Endodermal cell (in vitro differentiated cells): ENCODE measurements around the gene GABRR3. TPM values are rescaled to one million over a fixed set of nuclear protein-coding genes. Genes with fewer than 3 reads are reported as not detected.

Experiments
- DNase-seq: peaks from one replicate; pipeline ENCODE4 v3.0.0-alpha.2; 2017
- H3K27ac ChIP-seq: 2 replicates; pipeline ENCODE4 v1.5.1; 2013; ENCODE audit warnings: mild to moderate bottlenecking, low read depth, low read length, moderate library complexity
- H3K27me3 ChIP-seq: 2 replicates; pipeline ENCODE4 v1.6.1; 2013; ENCODE audit warnings: mild to moderate bottlenecking, low read length, moderate library complexity; ENCODE audit not compliant: insufficient read depth, control insufficient read depth, poor library complexity, severe bottlenecking
- H3K36me3 ChIP-seq: 2 replicates; pipeline ENCODE4 v1.7.0; 2013; ENCODE audit warnings: mild to moderate bottlenecking, low read length, moderate library complexity; ENCODE audit not compliant: control insufficient read depth, insufficient read depth
- H3K4me1 ChIP-seq: one replicate; pipeline ENCODE4 v1.7.0; 2013; ENCODE audit warnings: low read length; ENCODE audit not compliant: control insufficient read depth, insufficient read depth
- H3K4me3 ChIP-seq: 2 replicates; pipeline ENCODE4 v1.5.1; 2013; ENCODE audit warnings: mild to moderate bottlenecking, low read length, moderate library complexity
- H3K9ac ChIP-seq: 2 replicates; pipeline ENCODE4 v1.6.1; 2013; ENCODE audit warnings: mild to moderate bottlenecking, low read length, moderate library complexity; ENCODE audit not compliant: poor library complexity, severe bottlenecking; ENCODE audit errors: extremely low read depth
- H3K9me3 ChIP-seq: 2 replicates; pipeline ENCODE4 v1.6.1; 2013; ENCODE audit warnings: mild to moderate bottlenecking, low read length, moderate library complexity; ENCODE audit not compliant: control insufficient read depth
- H3K27ac Mint-ChIP-seq: 2 replicates; pipeline ENCODE4 v1.8.0; 2020; ENCODE audit warnings: mixed read lengths
- H3K27me3 Mint-ChIP-seq: 2 replicates; pipeline ENCODE4 v1.8.0; 2021; ENCODE audit warnings: mild to moderate bottlenecking, mixed read lengths; ENCODE audit not compliant: insufficient read depth
- H3K36me3 Mint-ChIP-seq: 2 replicates; pipeline ENCODE4 v1.8.0; 2020; ENCODE audit warnings: low read depth, mixed read lengths
- H3K4me1 Mint-ChIP-seq: 2 replicates; pipeline ENCODE4 v1.8.0; 2020; ENCODE audit warnings: mixed read lengths
- H3K4me3 Mint-ChIP-seq: 2 replicates; pipeline ENCODE4 v1.8.0; 2020; ENCODE audit warnings: mild to moderate bottlenecking, moderate library complexity, mixed read lengths
- H3K9me3 Mint-ChIP-seq: 2 replicates; pipeline ENCODE4 v1.8.0; 2020; ENCODE audit warnings: mild to moderate bottlenecking, mixed read lengths
- WGBS, 2 experiments: methylation state at CpG; one replicate each; pipeline versions ENCODE4 v1.1.5 to v1.1.7; 2013; ENCODE audit warnings: missing lambda C conversion rate in 2 of 2, mixed read lengths in 1 of 2; ENCODE audit not compliant: insufficient coverage in 1 of 2, insufficient read length in 1 of 2; 5-methylcytosine and 5-hydroxymethylcytosine counted together
- total RNA-seq, 2 donors: library from RNA; stranded (reverse); fragmentation: NEBNext Ultra II Directional in 1 of 2; extraction: Animal tissue kit (Norgen Biotek cat#: 25700) in 1 of 2; gene quantifications; 2 replicates in 1 of 2; 3 replicates in 1 of 2; pipeline ENCODE4 v1.2.1, GENCODE V29; 2021
- TF ChIP-seq, protein P1 (sequence below): fragments of 200-600 bp; sonication (generic); conservative IDR thresholded peaks from 2 replicates; pipeline ENCODE4 v1.5.0; 2021; ENCODE audit warnings: antibody characterized with exemption, mild to moderate bottlenecking

The GABRR3 gene
- total RNA-seq, 2 donors from 2014 or later, result not detected

GRCh38 chr3:97993526-97993925, 41.6 kb downstream of the GABRR3 start:
- Mint-ChIP-seq H3K4me1 (peaks cover 17% of the 10 kb centered on the region), H3K27ac (no peak overlapping the region), H3K4me3 (no peak overlapping the region), H3K27me3 (no peaks in the 10 kb centered on the region), H3K9me3 (no peaks in the 10 kb centered on the region), H3K36me3 (no peaks in the 10 kb centered on the region)
- TF ChIP-seq, protein P1, sequence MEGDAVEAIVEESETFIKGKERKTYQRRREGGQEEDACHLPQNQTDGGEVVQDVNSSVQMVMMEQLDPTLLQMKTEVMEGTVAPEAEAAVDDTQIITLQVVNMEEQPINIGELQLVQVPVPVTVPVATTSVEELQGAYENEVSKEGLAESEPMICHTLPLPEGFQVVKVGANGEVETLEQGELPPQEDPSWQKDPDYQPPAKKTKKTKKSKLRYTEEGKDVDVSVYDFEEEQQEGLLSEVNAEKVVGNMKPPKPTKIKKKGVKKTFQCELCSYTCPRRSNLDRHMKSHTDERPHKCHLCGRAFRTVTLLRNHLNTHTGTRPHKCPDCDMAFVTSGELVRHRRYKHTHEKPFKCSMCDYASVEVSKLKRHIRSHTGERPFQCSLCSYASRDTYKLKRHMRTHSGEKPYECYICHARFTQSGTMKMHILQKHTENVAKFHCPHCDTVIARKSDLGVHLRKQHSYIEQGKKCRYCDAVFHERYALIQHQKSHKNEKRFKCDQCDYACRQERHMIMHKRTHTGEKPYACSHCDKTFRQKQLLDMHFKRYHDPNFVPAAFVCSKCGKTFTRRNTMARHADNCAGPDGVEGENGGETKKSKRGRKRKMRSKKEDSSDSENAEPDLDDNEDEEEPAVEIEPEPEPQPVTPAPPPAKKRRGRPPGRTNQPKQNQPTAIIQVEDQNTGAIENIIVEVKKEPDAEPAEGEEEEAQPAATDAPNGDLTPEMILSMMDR, result no peak
- Histone ChIP-seq H3K27me3 (no peaks in the 10 kb centered on the region), H3K27ac (no peak overlapping the region), H3K9me3 (no peaks in the 10 kb centered on the region), H3K9ac (no peak overlapping the region), H3K36me3 (no peaks in the 10 kb centered on the region), H3K4me3 (no peak overlapping the region), H3K4me1 (no peaks in the 10 kb centered on the region)
- WGBS, 2 experiments, result 59 to 67% methylated on average over 1 of the region's 2 CpGs
- DNase-seq, result no peak

GRCh38 chr3:97992547-97993173, 42.5 kb downstream of the GABRR3 start:
- no peak for DNase-seq
- H3K9me3 Mint-ChIP-seq, result no peaks in the 10 kb centered on the region
- Histone ChIP-seq H3K9ac (no peak overlapping the region), H3K27ac (no peak overlapping the region), H3K27me3 (no peaks in the 10 kb centered on the region), H3K4me3 (no peak overlapping the region), H3K4me1 (no peaks in the 10 kb centered on the region), H3K36me3 (no peaks in the 10 kb centered on the region), H3K9me3 (no peaks in the 10 kb centered on the region)
- H3K27me3 Mint-ChIP-seq, result no peaks in the 10 kb centered on the region
- 74 to 86% methylated on average over 2 of the region's 2 CpGs for WGBS, 2 experiments
- no peaks in the 10 kb centered on the region for H3K36me3 Mint-ChIP-seq
- TF ChIP-seq, protein P1, result no peak
- peaks cover 17% of the 10 kb centered on the region for H3K4me1 Mint-ChIP-seq
- no peak overlapping the region for H3K4me3 Mint-ChIP-seq
- H3K27ac Mint-ChIP-seq, result no peak overlapping the region

- H3K27ac ChIP-seq, result no peak overlapping the region
- H3K4me1 ChIP-seq, result no peaks in the 10 kb centered on the region
- H3K4me3 ChIP-seq, result no peak overlapping the region
- H3K27me3 ChIP-seq, result no peaks in the 10 kb centered on the region
- no peaks in the 10 kb centered on the region for H3K27me3 Mint-ChIP-seq
- no peaks in the 10 kb centered on the region for H3K36me3 ChIP-seq
- TF ChIP-seq, protein P1, result no peak
- H3K27ac Mint-ChIP-seq, result no peak overlapping the region
- no peak overlapping the region for H3K4me3 Mint-ChIP-seq
- H3K9me3 ChIP-seq, result no peaks in the 10 kb centered on the region
- DNase-seq, result no peak
- no peaks in the 10 kb centered on the region for H3K9me3 Mint-ChIP-seq
- H3K9ac ChIP-seq, result no peak overlapping the region
- 76 to 80% methylated on average over 5 of the region's 5 CpGs for WGBS, 2 experiments
- no peaks in the 10 kb centered on the region for H3K36me3 Mint-ChIP-seq
- H3K4me1 Mint-ChIP-seq, result peaks cover 17% of the 10 kb centered on the region
These were observed 43.8 kb downstream of the GABRR3 start for GRCh38 chr3:97991293-97991682.
